HepG2 (cell line): ENCODE measurements around the gene QSOX1. TPM values are rescaled to one million over a fixed set of nuclear protein-coding genes. Genes with fewer than 3 reads are reported as not detected.

Experiments
- ATAC-seq: fragments of 200-7000 bp; cut with Tn5 transposase; 3 replicates; pipeline ENCODE4 v1.9.1; 2020; ENCODE audit warnings: mild to moderate bottlenecking, moderate library complexity
- BruUV-seq: library from RNA; stranded (reverse); fragments of 400-500 nt; replicated peaks from 2 replicates; lab custom pipeline; 2021; lab: Mats Ljungman, UMichigan
- CTCF ChIA-PET: fragments of 300-600 bp; formaldehyde crosslinking; extraction: SDS; loops from one replicate; lab custom pipeline; 2021; ENCODE audit warnings: low total read pairs, inconsistent platforms, low intra/inter-chr PET ratio; lab: Yijun Ruan, JAX
- POLR2A ChIA-PET: fragments of 350-600 bp; sonication (Branson Sonifier 250); formaldehyde crosslinking; loops from one replicate; lab custom pipeline; 2020; ENCODE audit warnings: antibody characterized with exemption, inconsistent platforms; lab: Yijun Ruan, JAX
- DNase-seq: peaks from one replicate; pipeline ENCODE4 v3.0.0-alpha.2; 2015; ENCODE audit warnings: low spot score
- FAIRE-seq: peaks from 3 replicates; lab custom pipeline; 2011; peaks lifted over from hg19 to GRCh38; lab: Jason Lieb, UNC
- H2AFZ ChIP-seq: one replicate; pipeline ENCODE4 v1.6.1; 2011; ENCODE audit warnings: low read length, inconsistent platforms
- H3K27ac ChIP-seq: fragments of 300-600 bp; 3 replicates; pipeline ENCODE4 v1.8.0; 2011; ENCODE audit warnings: mixed run types, mild to moderate bottlenecking, mixed read lengths, low read length, inconsistent platforms; ENCODE audit not compliant: insufficient read depth; ENCODE audit errors: extremely low read length
- H3K27me3 ChIP-seq, 2 experiments: fragments of 200-600 bp in 1 of 2; 2 replicates in 1 of 2; 3 replicates in 1 of 2; pipeline versions ENCODE4 v1.6.0 to v1.8.0; 2011; ENCODE audit warnings: low read length in 2 of 2, mild to moderate bottlenecking in 2 of 2, moderate library complexity in 2 of 2, inconsistent platforms in 1 of 2; ENCODE audit not compliant: insufficient read depth in 2 of 2, control insufficient read depth in 1 of 2
- H3K36me3 ChIP-seq, 2 experiments: fragments of 200-600 bp in 1 of 2; replicated peaks in 1 of 2; 2 replicates in 1 of 2; 3 replicates in 1 of 2; pipeline versions ENCODE4 v1.5.1 to v1.8.0; 2011; ENCODE audit warnings: low read length in 2 of 2, inconsistent platforms in 1 of 2; ENCODE audit not compliant: insufficient read depth in 2 of 2, control insufficient read depth in 1 of 2
- H3K4me1 ChIP-seq: 2 replicates; pipeline ENCODE4 v1.5.1; 2012; ENCODE audit warnings: low read length, inconsistent platforms; ENCODE audit not compliant: insufficient read depth
- H3K4me2 ChIP-seq: 2 replicates; pipeline ENCODE4 v1.6.0; 2011; ENCODE audit warnings: low read depth, low read length, inconsistent platforms
- H3K4me3 ChIP-seq, 3 experiments: fragments of 200-600 bp in 1 of 3; sonication (generic), shearing (Covaris generic) in 1 of 3; replicated peaks in 1 of 3; 2 replicates each; pipeline ENCODE4 v1.5.1; 2011 to 2016; ENCODE audit warnings: low read length in 3 of 3, inconsistent platforms in 2 of 3, low read depth in 2 of 3, mild to moderate bottlenecking in 2 of 3, control low read depth in 1 of 3, mixed read lengths in 1 of 3; ENCODE audit not compliant: insufficient read depth in 1 of 3
- H3K79me2 ChIP-seq: one replicate; pipeline ENCODE4 v1.6.1; 2011; ENCODE audit warnings: low read length, inconsistent platforms; ENCODE audit not compliant: insufficient read depth
- H3K9ac ChIP-seq: 2 replicates; pipeline ENCODE4 v1.6.0; 2011; ENCODE audit warnings: mild to moderate bottlenecking, low read depth, low read length, inconsistent platforms; ENCODE audit not compliant: insufficient read depth
- H3K9me3 ChIP-seq: 2 replicates; pipeline ENCODE4 v1.5.1; 2012; ENCODE audit warnings: mild to moderate bottlenecking, low read length
- H4K20me1 ChIP-seq: 2 replicates; pipeline ENCODE4 v1.6.0; 2011; ENCODE audit warnings: inconsistent platforms, mild to moderate bottlenecking, low read length, moderate library complexity; ENCODE audit not compliant: insufficient read depth
- BCL6 ChIP-seq: IDR thresholded peaks from 2 replicates; pipeline ENCODE4 v1.6.1; 2016; ENCODE audit warnings: missing genetic modification reagents, missing compliant biosample characterization
- FOXA3 ChIP-seq: IDR thresholded peaks from 2 replicates; pipeline ENCODE4 v1.6.1; 2016; ENCODE audit warnings: missing genetic modification reagents, missing compliant biosample characterization
- HNF4A ChIP-seq: sonication (generic); formaldehyde crosslinking; IDR thresholded peaks from 2 replicates; pipeline ENCODE4 v1.4.0; 2020; ENCODE audit warnings: missing genetic modification reagents
- IRF2 ChIP-seq: IDR thresholded peaks from 2 replicates; pipeline ENCODE4 v1.6.1; 2018; ENCODE audit warnings: missing genetic modification reagents, missing compliant biosample characterization
- KDM6A ChIP-seq: IDR thresholded peaks from 2 replicates; pipeline ENCODE4 v1.6.1; 2016; ENCODE audit warnings: low read depth
- NCOR1 ChIP-seq: fragments of 200-600 bp; sonication (generic); IDR thresholded peaks from 2 replicates; pipeline ENCODE4 v1.7.0; 2017; ENCODE audit warnings: antibody characterized with exemption, low read length, borderline replicate concordance
- NR2F1 ChIP-seq, 2 experiments: fragments of 450-650 bp in 1 of 2; formaldehyde crosslinking in 1 of 2; IDR thresholded peaks; 2 replicates each; pipeline versions ENCODE4 v1.5.0 to v1.6.1; 2016 to 2020; ENCODE audit warnings: mild to moderate bottlenecking in 1 of 2, missing compliant biosample characterization in 1 of 2, missing genetic modification reagents in 1 of 2, moderate library complexity in 1 of 2
- RARA ChIP-seq: IDR thresholded peaks from 2 replicates; pipeline ENCODE4 v1.6.1; 2016; ENCODE audit warnings: missing genetic modification reagents, missing compliant biosample characterization
- RXRB ChIP-seq: IDR thresholded peaks from 2 replicates; pipeline ENCODE4 v1.6.1; 2016; ENCODE audit warnings: borderline replicate concordance, missing genetic modification reagents, missing compliant biosample characterization
- SOX6 ChIP-seq, 2 experiments: fragments of 450-650 bp in 1 of 2; sonication (generic) in 1 of 2; formaldehyde crosslinking in 1 of 2; IDR thresholded peaks; 2 replicates each; pipeline versions ENCODE4 v1.4.0 to v1.6.1; 2017 to 2020; ENCODE audit warnings: antibody characterized with exemption in 1 of 2, mild to moderate bottlenecking in 1 of 2, missing genetic modification reagents in 1 of 2
- SP1 ChIP-seq, 2 experiments: fragments of 450-650 bp in 1 of 2; sonication (generic) in 1 of 2; formaldehyde crosslinking in 1 of 2; IDR thresholded peaks; 2 replicates each; pipeline versions ENCODE4 v1.4.0 to v1.6.1; 2016 to 2020; ENCODE audit warnings: missing genetic modification reagents in 1 of 2
- TBX2 ChIP-seq: sonication (generic); formaldehyde crosslinking; IDR thresholded peaks from 2 replicates; pipeline ENCODE4 v1.5.0; 2020; ENCODE audit warnings: missing genetic modification reagents, mild to moderate bottlenecking, borderline replicate concordance
- ZNF564 ChIP-seq: sonication (generic); formaldehyde crosslinking; IDR thresholded peaks from 2 replicates; pipeline ENCODE4 v1.8.1; 2023; ENCODE audit warnings: mild to moderate bottlenecking, missing genetic modification reagents
- WGBS: methylation state at CpG from one replicate; pipeline ENCODE4 v1.1.6; 2017; ENCODE audit warnings: low lambda C conversion rate; 5-methylcytosine and 5-hydroxymethylcytosine counted together
- in situ Hi-C: cut with HindIII; loops from 2 replicates; pipeline ENCODE4 v1.10.0; 2017; ENCODE audit warnings: low pct_unique_long_range_greater_than_20kb; ENCODE audit not compliant: extremely low pct_ligation_motif_present
- intact Hi-C: fragments of 100-400 bp; cut with micrococcal nuclease; formaldehyde crosslinking; loops from one replicate; pipeline ENCODE4 v1.10.0; 2022; ENCODE audit not compliant: unreplicated experiment
- polyA plus RNA-seq, 8 experiments: library from polyadenylated mRNA; depleted of rRNA in 3 of 8; stranded (reverse) in 7 of 8; unstranded in 1 of 8; fragments of >200 nt; fragmentation: Illumina TruSeq in 4 of 8; extraction: Trizol in 4 of 8; gene quantifications; 2 replicates each; pipeline versions ENCODE4 v1.2.1 to v1.2.3, GENCODE V29; 2011 to 2016; ENCODE audit warnings: low read depth in 4 of 8, missing spikeins in 1 of 8, mixed read lengths in 1 of 8; ENCODE audit not compliant: insufficient read depth in 1 of 8
- total RNA-seq, 5 experiments: library from RNA; depleted of rRNA; stranded (reverse); fragments of >200 nt; fragmentation: Illumina TruSeq; extraction: Trizol; gene quantifications; 2 replicates each; pipeline ENCODE4 v1.2.3, GENCODE V29; 2016; ENCODE audit warnings: low read depth in 1 of 5
- TF ChIP-seq, protein P1 (sequence below): sonication (generic); formaldehyde crosslinking; IDR thresholded peaks from 2 replicates; pipeline ENCODE4 v1.4.0; 2020; ENCODE audit warnings: missing genetic modification reagents
- TF ChIP-seq, protein P2 (sequence below): IDR thresholded peaks from 2 replicates; pipeline ENCODE4 v1.6.1; 2016; ENCODE audit warnings: missing biosample characterization, missing genetic modification reagents, low read depth
- TF ChIP-seq, protein P3 (sequence below): IDR thresholded peaks from 2 replicates; pipeline ENCODE4 v1.4.0; 2020; ENCODE audit warnings: mild to moderate bottlenecking, missing genetic modification reagents
- TF ChIP-seq, protein P4 (sequence below): IDR thresholded peaks from 2 replicates; pipeline ENCODE4 v1.6.1; 2016; ENCODE audit warnings: missing genetic modification reagents, missing compliant biosample characterization

The QSOX1 gene
- total and polyA plus RNA-seq, 2 of the 13 experiments (the other 11 are each of a cell fraction or from before 2014, with no cell fraction given) = 6.8 to 40.2 TPM

DNA sequence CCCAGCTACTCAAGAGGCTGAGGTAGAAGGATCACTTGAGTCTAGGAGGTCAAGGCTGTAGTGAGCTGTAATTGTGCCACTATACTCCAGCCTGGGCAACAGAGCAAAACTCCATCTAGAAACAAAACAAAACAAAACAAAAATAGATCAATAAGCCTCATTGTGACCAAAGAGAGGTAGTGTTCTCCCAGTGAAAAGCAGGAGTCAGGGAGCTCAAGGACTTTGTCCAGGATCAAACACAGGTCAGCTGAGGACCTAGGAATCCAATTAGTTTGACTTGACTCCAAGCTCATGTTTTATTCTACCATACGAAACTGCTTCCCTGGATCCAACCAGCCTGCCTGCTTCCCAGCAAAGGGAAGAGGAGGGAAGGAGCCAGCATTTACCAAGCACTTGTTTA is 21.5 kb upstream of the QSOX1 start:
- POLR2A ChIA-PET = interaction anchor here (0.8 to 0.9 kb wide), 2 partner anchors 17 to 24 kb away, joined by 3 read pairs; no protein-coding TSS in a partner anchor
- peak; percentile 66 for TF ChIP-seq RXRB (CRISPR knock-in tag)
- TF ChIP-seq SOX6 (IDR thresholded peaks at IDR 0.05) = no peak
- peak; percentile 89 for TF ChIP-seq SOX6 (CRISPR knock-in tag; IDR thresholded peaks at IDR 0.05)
- TF ChIP-seq, protein P1, sequence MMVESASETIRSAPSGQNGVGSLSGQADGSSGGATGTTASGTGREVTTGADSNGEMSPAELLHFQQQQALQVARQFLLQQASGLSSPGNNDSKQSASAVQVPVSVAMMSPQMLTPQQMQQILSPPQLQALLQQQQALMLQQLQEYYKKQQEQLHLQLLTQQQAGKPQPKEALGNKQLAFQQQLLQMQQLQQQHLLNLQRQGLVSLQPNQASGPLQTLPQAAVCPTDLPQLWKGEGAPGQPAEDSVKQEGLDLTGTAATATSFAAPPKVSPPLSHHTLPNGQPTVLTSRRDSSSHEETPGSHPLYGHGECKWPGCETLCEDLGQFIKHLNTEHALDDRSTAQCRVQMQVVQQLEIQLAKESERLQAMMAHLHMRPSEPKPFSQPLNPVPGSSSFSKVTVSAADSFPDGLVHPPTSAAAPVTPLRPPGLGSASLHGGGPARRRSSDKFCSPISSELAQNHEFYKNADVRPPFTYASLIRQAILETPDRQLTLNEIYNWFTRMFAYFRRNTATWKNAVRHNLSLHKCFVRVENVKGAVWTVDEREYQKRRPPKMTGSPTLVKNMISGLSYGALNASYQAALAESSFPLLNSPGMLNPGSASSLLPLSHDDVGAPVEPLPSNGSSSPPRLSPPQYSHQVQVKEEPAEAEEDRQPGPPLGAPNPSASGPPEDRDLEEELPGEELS (CRISPR knock-in tag) = peak; percentile 50
- peak; percentile 43 for TF ChIP-seq FOXA3 (CRISPR knock-in tag)
- TF ChIP-seq HNF4A = peak; percentile 45
- peak; percentile 48 to 53; a peak in 3 of 4 replicates for TF ChIP-seq NR2F1 (CRISPR knock-in tag; IDR thresholded peaks at IDR 0.05)
- TF ChIP-seq ZNF564 = no peak
- TF ChIP-seq, protein P2, sequence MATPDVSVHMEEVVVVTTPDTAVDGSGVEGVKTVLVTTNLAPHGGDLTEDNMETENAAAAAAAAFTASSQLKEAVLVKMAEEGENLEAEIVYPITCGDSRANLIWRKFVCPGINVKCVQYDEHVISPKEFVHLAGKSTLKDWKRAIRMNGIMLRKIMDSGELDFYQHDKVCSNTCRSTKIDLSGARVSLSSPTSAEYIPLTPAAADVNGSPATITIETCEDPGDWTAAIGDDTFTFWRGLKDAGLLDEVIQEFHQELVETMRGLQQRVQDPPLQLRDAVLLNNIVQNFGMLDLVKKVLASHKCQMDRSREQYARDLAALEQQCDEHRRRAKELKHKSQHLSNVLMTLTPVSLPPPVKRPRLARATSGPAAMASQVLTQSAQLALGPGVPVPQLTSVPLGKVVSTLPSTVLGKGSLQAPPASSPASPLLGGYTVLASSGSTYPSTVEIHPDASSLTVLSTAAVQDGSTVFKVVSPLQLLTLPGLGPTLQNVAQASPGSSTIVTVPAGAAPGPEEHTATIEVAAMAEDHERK (CRISPR knock-in tag) = no peak
- 0 out of 2 replicates have a peak, but pooled peaks have one; percentile 18 for TF ChIP-seq KDM6A (CRISPR knock-in tag)
- TF ChIP-seq TBX2 (CRISPR knock-in tag) = peak; percentile 18; the same call in 1 of the 2 replicates
- peak; percentile 73 for TF ChIP-seq RARA (CRISPR knock-in tag)
- peak; percentile 27; the same call in 1 of the 2 replicates for TF ChIP-seq IRF2 (CRISPR knock-in tag)
- peak; percentile 60; the same call in 1 of the 2 replicates for TF ChIP-seq NCOR1
- TF ChIP-seq SP1 (IDR thresholded peaks at IDR 0.05) = no peak
- no peak for TF ChIP-seq SP1 (CRISPR knock-in tag; IDR thresholded peaks at IDR 0.05)
- TF ChIP-seq, protein P3, sequence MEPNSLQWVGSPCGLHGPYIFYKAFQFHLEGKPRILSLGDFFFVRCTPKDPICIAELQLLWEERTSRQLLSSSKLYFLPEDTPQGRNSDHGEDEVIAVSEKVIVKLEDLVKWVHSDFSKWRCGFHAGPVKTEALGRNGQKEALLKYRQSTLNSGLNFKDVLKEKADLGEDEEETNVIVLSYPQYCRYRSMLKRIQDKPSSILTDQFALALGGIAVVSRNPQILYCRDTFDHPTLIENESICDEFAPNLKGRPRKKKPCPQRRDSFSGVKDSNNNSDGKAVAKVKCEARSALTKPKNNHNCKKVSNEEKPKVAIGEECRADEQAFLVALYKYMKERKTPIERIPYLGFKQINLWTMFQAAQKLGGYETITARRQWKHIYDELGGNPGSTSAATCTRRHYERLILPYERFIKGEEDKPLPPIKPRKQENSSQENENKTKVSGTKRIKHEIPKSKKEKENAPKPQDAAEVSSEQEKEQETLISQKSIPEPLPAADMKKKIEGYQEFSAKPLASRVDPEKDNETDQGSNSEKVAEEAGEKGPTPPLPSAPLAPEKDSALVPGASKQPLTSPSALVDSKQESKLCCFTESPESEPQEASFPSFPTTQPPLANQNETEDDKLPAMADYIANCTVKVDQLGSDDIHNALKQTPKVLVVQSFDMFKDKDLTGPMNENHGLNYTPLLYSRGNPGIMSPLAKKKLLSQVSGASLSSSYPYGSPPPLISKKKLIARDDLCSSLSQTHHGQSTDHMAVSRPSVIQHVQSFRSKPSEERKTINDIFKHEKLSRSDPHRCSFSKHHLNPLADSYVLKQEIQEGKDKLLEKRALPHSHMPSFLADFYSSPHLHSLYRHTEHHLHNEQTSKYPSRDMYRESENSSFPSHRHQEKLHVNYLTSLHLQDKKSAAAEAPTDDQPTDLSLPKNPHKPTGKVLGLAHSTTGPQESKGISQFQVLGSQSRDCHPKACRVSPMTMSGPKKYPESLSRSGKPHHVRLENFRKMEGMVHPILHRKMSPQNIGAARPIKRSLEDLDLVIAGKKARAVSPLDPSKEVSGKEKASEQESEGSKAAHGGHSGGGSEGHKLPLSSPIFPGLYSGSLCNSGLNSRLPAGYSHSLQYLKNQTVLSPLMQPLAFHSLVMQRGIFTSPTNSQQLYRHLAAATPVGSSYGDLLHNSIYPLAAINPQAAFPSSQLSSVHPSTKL (CRISPR knock-in tag) = peak; percentile 73
- peak; percentile 19; the same call in 1 of the 2 replicates for TF ChIP-seq BCL6 (CRISPR knock-in tag)
- TF ChIP-seq, protein P4, sequence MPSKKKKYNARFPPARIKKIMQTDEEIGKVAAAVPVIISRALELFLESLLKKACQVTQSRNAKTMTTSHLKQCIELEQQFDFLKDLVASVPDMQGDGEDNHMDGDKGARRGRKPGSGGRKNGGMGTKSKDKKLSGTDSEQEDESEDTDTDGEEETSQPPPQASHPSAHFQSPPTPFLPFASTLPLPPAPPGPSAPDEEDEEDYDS (CRISPR knock-in tag) = peak; percentile 11; the same call in 1 of the 2 replicates

More for the DNA sequence above, 21.5 kb upstream of the QSOX1 start:
- intact Hi-C loops = no loop called here
- CTCF ChIA-PET = no interaction called here
- H3K4me3 ChIP-seq = peak overlapping the region in 1 of 3 experiments; percentile 29; a peak in 1 of 6 replicates
- BruUV-seq = no TSS peak
- H3K4me2 ChIP-seq = peak overlapping the region; percentile 80
- H3K36me3 ChIP-seq = no peaks in the 10 kb centered on the region
- 0% methylated on average over 1 of the region's 1 CpG for WGBS
- peak overlapping the region; percentile 48 for H2AFZ ChIP-seq
- DNase-seq (peak; percentile 51), ATAC-seq (peak; percentile 85), FAIRE-seq (no peak)
- H3K27ac ChIP-seq = peak overlapping the region; percentile 57
- peak overlapping the region; percentile 49 for H3K9ac ChIP-seq
- no peaks in the 10 kb centered on the region for H3K9me3 ChIP-seq
- in situ Hi-C loops = no loop called here
- H3K4me1 ChIP-seq = peaks cover 35% of the 10 kb centered on the region
- no peaks in the 10 kb centered on the region for H4K20me1 ChIP-seq
- H3K27me3 ChIP-seq = peaks cover 0 to 4% of the 10 kb centered on the region in 2 experiments; a peak in 2 of 5 replicates
- H3K79me2 ChIP-seq = no peaks in the 10 kb centered on the region
